ENCODE data around the gene CASR.

GRCh38 chr3:122235147-122235546 is 51.7 kb downstream of the CASR start:
- TF ChIP-seq CTCF (IDR thresholded peaks at IDR 0.05; ENCODE audit: insufficient read depth, low read length), result no peak
- TF ChIP-seq POLR2AphosphoS5 (IDR thresholded peaks at IDR 0.05; ENCODE audit: low read depth), result no peak
- no peak for TF ChIP-seq GABPA (IDR thresholded peaks at IDR 0.05; ENCODE audit: low read depth)

All from HL-60 (cell line).